Trophoblast cell (in vitro differentiated cells and primary cell): Measurements from ENCODE around the gene IFT80.

ENCODE experiments used
- DNase-seq, 2 donors: peaks; one replicate each; pipeline ENCODE4 v3.0.0-alpha.2; 2016
- H2AFZ ChIP-seq: 2 replicates; pipeline ENCODE4 v1.6.1; 2013; ENCODE audit warnings: low read length, moderate library complexity, mild to moderate bottlenecking; ENCODE audit not compliant: insufficient read depth, poor library complexity
- H2AK5ac ChIP-seq: 2 replicates; pipeline ENCODE4 v1.6.1; 2013; ENCODE audit warnings: mild to moderate bottlenecking, low read length
- H2BK120ac ChIP-seq: 2 replicates; pipeline ENCODE4 v1.6.1; 2013; ENCODE audit warnings: low read length, mild to moderate bottlenecking, moderate library complexity; ENCODE audit not compliant: insufficient read depth, poor library complexity
- H2BK12ac ChIP-seq: 2 replicates; pipeline ENCODE4 v1.6.1; 2013; ENCODE audit warnings: mild to moderate bottlenecking, low read length, moderate library complexity
- H2BK5ac ChIP-seq: 2 replicates; pipeline ENCODE4 v1.6.1; 2013; ENCODE audit warnings: low read length, low read depth, moderate library complexity, mild to moderate bottlenecking; ENCODE audit not compliant: poor library complexity
- H3K14ac ChIP-seq: 2 replicates; pipeline ENCODE4 v1.6.1; 2013; ENCODE audit warnings: mild to moderate bottlenecking, low read length
- H3K18ac ChIP-seq: 2 replicates; pipeline ENCODE4 v1.6.1; 2013; ENCODE audit warnings: mild to moderate bottlenecking, low read length
- H3K23ac ChIP-seq: 2 replicates; pipeline ENCODE4 v1.6.1; 2013; ENCODE audit warnings: low read length
- H3K27ac ChIP-seq: 2 replicates; pipeline ENCODE4 v1.5.1; 2013; ENCODE audit warnings: low read depth, mild to moderate bottlenecking, inconsistent platforms, low read length, moderate library complexity
- H3K27me3 ChIP-seq: 2 replicates; pipeline ENCODE4 v1.6.1; 2013; ENCODE audit warnings: inconsistent platforms, mild to moderate bottlenecking, low read length, moderate library complexity; ENCODE audit not compliant: insufficient read depth
- H3K36me3 ChIP-seq, 2 experiments: 1 replicate in 1 of 2; 2 replicates in 1 of 2; pipeline ENCODE4 v1.6.1; 2013; ENCODE audit warnings: low read length in 2 of 2, mild to moderate bottlenecking in 2 of 2, moderate library complexity in 1 of 2; ENCODE audit not compliant: insufficient read depth in 2 of 2, control insufficient read depth in 1 of 2
- H3K4ac ChIP-seq: 2 replicates; pipeline ENCODE4 v1.6.1; 2013; ENCODE audit warnings: low read depth, mild to moderate bottlenecking, low read length, moderate library complexity
- H3K4me1 ChIP-seq, 2 experiments: 1 replicate in 1 of 2; 2 replicates in 1 of 2; pipeline ENCODE4 v1.6.1; 2013; ENCODE audit warnings: low read length in 2 of 2, mild to moderate bottlenecking in 2 of 2, moderate library complexity in 1 of 2; ENCODE audit not compliant: insufficient read depth in 2 of 2, control insufficient read depth in 1 of 2
- H3K4me2 ChIP-seq: 2 replicates; pipeline ENCODE4 v1.6.1; 2013; ENCODE audit warnings: inconsistent platforms, mild to moderate bottlenecking, low read length, moderate library complexity
- H3K4me3 ChIP-seq: 2 replicates; pipeline ENCODE4 v1.5.1; 2013; ENCODE audit warnings: mild to moderate bottlenecking, low read depth, low read length, inconsistent platforms
- H3K79me1 ChIP-seq: one replicate; pipeline ENCODE4 v1.6.1; 2013; ENCODE audit warnings: low read length
- H3K79me2 ChIP-seq: 2 replicates; pipeline ENCODE4 v1.6.1; 2013; ENCODE audit warnings: low read length, mild to moderate bottlenecking; ENCODE audit not compliant: control insufficient read depth, insufficient read depth, poor library complexity
- H3K9ac ChIP-seq: 2 replicates; pipeline ENCODE4 v1.6.1; 2013; ENCODE audit warnings: mild to moderate bottlenecking, low read length
- H3K9me3 ChIP-seq: 2 replicates; pipeline ENCODE4 v1.6.1; 2013; ENCODE audit warnings: low read depth, mild to moderate bottlenecking, control low read depth, inconsistent platforms, low read length; ENCODE audit not compliant: insufficient read depth
- H4K12ac ChIP-seq: 2 replicates; pipeline ENCODE4 v1.6.1; 2013; ENCODE audit warnings: low read depth, mild to moderate bottlenecking, low read length, moderate library complexity
- H4K8ac ChIP-seq: 2 replicates; pipeline ENCODE4 v1.6.1; 2013; ENCODE audit warnings: low read depth, mild to moderate bottlenecking, low read length, moderate library complexity
- H4K91ac ChIP-seq: one replicate; pipeline ENCODE4 v1.6.1; 2013; ENCODE audit warnings: low read depth, mild to moderate bottlenecking, low read length, moderate library complexity
- WGBS: extraction: QIAGEN DNeasy Blood & Tissue Kit; methylation state at CpG from one replicate; pipeline ENCODE4 v1.1.7; 2013; ENCODE audit warnings: missing lambda C conversion rate; ENCODE audit not compliant: insufficient read length, insufficient coverage; ENCODE audit errors: extremely low coverage; 5-methylcytosine and 5-hydroxymethylcytosine counted together

IFT80 gene

DNA sequence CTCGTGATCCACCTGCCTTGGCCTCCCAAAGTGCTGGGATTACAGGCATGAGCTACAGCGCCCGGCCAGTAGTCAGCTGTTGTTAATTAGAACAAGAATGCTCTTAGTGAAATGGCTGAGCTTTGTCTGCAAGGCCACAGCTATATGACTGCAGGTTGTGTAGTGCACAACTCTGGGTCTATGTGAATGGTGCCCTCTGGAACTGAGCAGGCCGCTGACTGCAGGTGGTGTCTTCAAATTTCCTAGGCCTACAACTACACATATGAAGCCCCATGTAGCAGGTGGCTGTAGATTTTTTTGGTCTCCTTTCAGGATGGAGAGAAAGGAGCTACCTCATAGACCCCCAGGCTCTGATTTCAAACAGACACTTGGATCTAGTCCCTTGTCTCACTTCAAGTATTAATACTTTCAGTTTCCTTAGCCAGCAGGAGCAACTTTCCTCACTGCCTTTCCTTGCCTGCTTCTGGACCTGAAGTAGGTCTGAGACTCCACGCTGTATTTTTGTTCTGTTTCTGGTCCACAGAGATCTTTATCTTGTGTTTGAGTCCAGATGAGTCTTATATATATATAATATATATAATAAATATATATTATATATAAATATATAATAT is 86.9 kb downstream of the IFT80 start:
- Histone ChIP-seq H4K8ac (no peak overlapping the region), H3K79me1 (no peaks in the 10 kb centered on the region), H3K14ac (no peak overlapping the region), H3K36me3 (peaks cover 0 to 5% of the 10 kb centered on the region in 2 experiments), H2AFZ (no peak overlapping the region), H3K4me1 (no peaks in the 10 kb centered on the region), H3K27me3 (no peaks in the 10 kb centered on the region), H3K27ac (no peak overlapping the region), H3K79me2 (no peaks in the 10 kb centered on the region), H4K12ac (no peak overlapping the region), H3K9me3 (no peaks in the 10 kb centered on the region), H3K4me3 (no peak overlapping the region), H3K23ac (no peak overlapping the region), H3K9ac (no peak overlapping the region), H2BK12ac (no peak overlapping the region), H2BK5ac (no peak overlapping the region), H2BK120ac (no peak overlapping the region), H4K91ac (no peak overlapping the region), H2AK5ac (no peak overlapping the region), H3K18ac (no peak overlapping the region), H3K4ac (no peak overlapping the region), H3K4me2 (no peak overlapping the region)
- WGBS, result no CpG with 5 or more reads among the region's 5 CpGs
- no peak for DNase-seq

DNA sequence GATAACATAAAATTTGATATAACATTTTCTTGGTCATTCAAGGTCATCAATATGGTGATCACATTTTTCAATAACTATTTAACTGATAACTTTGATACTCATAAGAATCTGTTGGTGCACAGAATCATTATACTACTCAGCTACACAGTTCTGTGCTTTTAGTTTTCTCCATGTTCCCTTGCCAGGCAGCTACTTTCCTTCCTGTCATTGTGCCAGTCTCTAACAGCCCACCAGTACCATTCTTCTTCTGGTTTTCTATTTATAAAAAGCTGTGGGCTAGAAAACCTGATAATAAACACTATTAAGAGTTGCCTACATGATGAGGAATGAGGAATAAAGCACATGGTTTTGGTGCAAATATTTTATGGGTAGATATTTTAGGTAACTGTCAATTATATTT is 96.2 kb downstream of the IFT80 start:
- no peaks in the 10 kb centered on the region for H3K79me2 ChIP-seq
- H2BK12ac ChIP-seq, result no peak overlapping the region
- no peaks in the 10 kb centered on the region for H3K36me3 ChIP-seq
- no peak for DNase-seq
- no peaks in the 10 kb centered on the region for H3K9me3 ChIP-seq
- H4K91ac ChIP-seq, result no peak overlapping the region
- no peak overlapping the region for H3K4me3 ChIP-seq
- H3K4ac ChIP-seq, result no peak overlapping the region
- H4K12ac ChIP-seq, result no peak overlapping the region
- no peak overlapping the region for H2BK120ac ChIP-seq
- H3K4me2 ChIP-seq, result no peak overlapping the region
- H3K27me3 ChIP-seq, result no peaks in the 10 kb centered on the region
- no peak overlapping the region for H3K9ac ChIP-seq
- no peak overlapping the region for H2BK5ac ChIP-seq
- no peak overlapping the region for H2AFZ ChIP-seq
- no peak overlapping the region for H2AK5ac ChIP-seq
- no peak overlapping the region for H4K8ac ChIP-seq
- H3K23ac ChIP-seq, result no peak overlapping the region
- H3K4me1 ChIP-seq, result no peaks in the 10 kb centered on the region
- no peaks in the 10 kb centered on the region for H3K79me1 ChIP-seq
- no peak overlapping the region for H3K18ac ChIP-seq
- no peak overlapping the region for H3K27ac ChIP-seq
- no peak overlapping the region for H3K14ac ChIP-seq

DNA sequence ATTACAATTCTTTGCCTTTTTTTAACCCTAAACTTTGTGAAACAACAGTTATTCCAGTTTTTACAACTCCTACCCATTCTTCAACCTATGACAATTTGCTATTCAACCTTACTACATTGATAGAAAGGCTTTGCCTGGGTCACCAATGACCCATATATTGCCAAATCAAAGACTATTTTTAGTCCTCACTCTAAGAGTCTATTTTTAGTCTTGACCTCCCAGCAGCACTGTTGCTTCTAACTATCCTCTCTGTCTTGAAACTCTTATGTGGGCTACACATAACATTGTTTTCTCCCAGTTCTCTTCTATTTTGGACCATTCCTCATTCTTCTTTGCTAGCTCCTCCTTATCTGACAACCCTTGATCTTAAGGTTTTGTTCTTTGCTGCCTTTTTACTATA is 102.4 kb downstream of the IFT80 start:
- no peaks in the 10 kb centered on the region for H3K9me3 ChIP-seq
- no peak overlapping the region for H4K8ac ChIP-seq
- H3K79me2 ChIP-seq, result no peaks in the 10 kb centered on the region
- no peak overlapping the region for H3K18ac ChIP-seq
- no peak for DNase-seq
- H4K91ac ChIP-seq, result no peak overlapping the region
- no peak overlapping the region for H3K27ac ChIP-seq
- H3K4ac ChIP-seq, result no peak overlapping the region
- H2BK5ac ChIP-seq, result no peak overlapping the region
- no peaks in the 10 kb centered on the region for H3K4me1 ChIP-seq
- no peak overlapping the region for H3K14ac ChIP-seq
- H4K12ac ChIP-seq, result no peak overlapping the region
- H3K79me1 ChIP-seq, result no peaks in the 10 kb centered on the region
- no peak overlapping the region for H2AFZ ChIP-seq
- no peak overlapping the region for H2BK12ac ChIP-seq
- H3K4me3 ChIP-seq, result no peak overlapping the region
- H2BK120ac ChIP-seq, result no peak overlapping the region
- no peak overlapping the region for H3K9ac ChIP-seq
- H3K27me3 ChIP-seq, result no peaks in the 10 kb centered on the region
- no peak overlapping the region for H2AK5ac ChIP-seq
- no peak overlapping the region for H3K23ac ChIP-seq
- no peaks in the 10 kb centered on the region for H3K36me3 ChIP-seq
- no peak overlapping the region for H3K4me2 ChIP-seq

DNA sequence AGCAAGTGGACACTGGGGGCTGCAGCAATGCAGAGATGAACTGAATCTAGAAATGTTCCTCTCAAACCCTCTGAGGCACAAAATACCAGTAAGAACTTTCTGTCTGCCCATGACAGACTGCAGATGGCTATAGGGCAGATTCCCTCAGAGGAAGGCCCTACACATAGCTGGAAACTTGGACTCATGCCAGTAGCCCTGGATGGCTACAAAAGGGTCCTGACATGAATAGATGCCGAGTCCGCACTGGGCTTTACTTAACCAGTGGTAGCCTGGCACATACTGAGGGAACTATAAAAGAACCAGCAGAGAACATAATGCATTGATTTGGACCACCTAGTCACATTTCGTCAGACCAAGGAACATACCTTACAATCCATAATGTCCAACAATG is 107.1 kb downstream of the IFT80 start:
- no peaks in the 10 kb centered on the region for H3K79me1 ChIP-seq
- no peak overlapping the region for H2BK5ac ChIP-seq
- no peaks in the 10 kb centered on the region for H3K9me3 ChIP-seq
- H2BK120ac ChIP-seq, result no peak overlapping the region
- H3K4me2 ChIP-seq, result no peak overlapping the region
- no CpG with 5 or more reads among the region's 3 CpGs for WGBS
- H3K4me1 ChIP-seq, result no peaks in the 10 kb centered on the region
- no peaks in the 10 kb centered on the region for H3K36me3 ChIP-seq
- no peak overlapping the region for H2BK12ac ChIP-seq
- H4K91ac ChIP-seq, result no peak overlapping the region
- no peak overlapping the region for H3K14ac ChIP-seq
- no peak overlapping the region for H3K4ac ChIP-seq
- H4K8ac ChIP-seq, result no peak overlapping the region
- H2AFZ ChIP-seq, result no peak overlapping the region
- no peaks in the 10 kb centered on the region for H3K27me3 ChIP-seq
- no peak overlapping the region for H3K27ac ChIP-seq
- no peak overlapping the region for H3K9ac ChIP-seq
- H3K23ac ChIP-seq, result no peak overlapping the region
- no peak overlapping the region for H4K12ac ChIP-seq
- H3K79me2 ChIP-seq, result no peaks in the 10 kb centered on the region
- no peak for DNase-seq
- H3K18ac ChIP-seq, result no peak overlapping the region
- no peak overlapping the region for H2AK5ac ChIP-seq
- H3K4me3 ChIP-seq, result no peak overlapping the region
